HepG2 (cell line): ENCODE measurements around the gene EPS8. TPM values are rescaled to one million over a fixed set of nuclear protein-coding genes. Genes with fewer than 3 reads are reported as not detected.

Source experiments
- ATAC-seq: fragments of 200-7000 bp; cut with Tn5 transposase; 3 replicates; pipeline ENCODE4 v1.9.1; 2020; ENCODE audit warnings: mild to moderate bottlenecking, moderate library complexity
- BruUV-seq: library from RNA; stranded (reverse); fragments of 400-500 nt; replicated peaks from 2 replicates; lab custom pipeline; 2021; lab: Mats Ljungman, UMichigan
- CTCF ChIA-PET: fragments of 300-600 bp; formaldehyde crosslinking; extraction: SDS; loops from one replicate; lab custom pipeline; 2021; ENCODE audit warnings: low total read pairs, inconsistent platforms, low intra/inter-chr PET ratio; lab: Yijun Ruan, JAX
- POLR2A ChIA-PET: fragments of 350-600 bp; sonication (Branson Sonifier 250); formaldehyde crosslinking; loops from one replicate; lab custom pipeline; 2020; ENCODE audit warnings: antibody characterized with exemption, inconsistent platforms; lab: Yijun Ruan, JAX
- DNase-seq: peaks from one replicate; pipeline ENCODE4 v3.0.0-alpha.2; 2015; ENCODE audit warnings: low spot score
- FAIRE-seq: peaks from 3 replicates; lab custom pipeline; 2011; peaks lifted over from hg19 to GRCh38; lab: Jason Lieb, UNC
- H2AFZ ChIP-seq: one replicate; pipeline ENCODE4 v1.6.1; 2011; ENCODE audit warnings: low read length, inconsistent platforms
- H3K27ac ChIP-seq: fragments of 300-600 bp; 3 replicates; pipeline ENCODE4 v1.8.0; 2011; ENCODE audit warnings: mixed run types, mild to moderate bottlenecking, mixed read lengths, low read length, inconsistent platforms; ENCODE audit not compliant: insufficient read depth; ENCODE audit errors: extremely low read length
- H3K27me3 ChIP-seq, 2 experiments: fragments of 200-600 bp in 1 of 2; 2 replicates in 1 of 2; 3 replicates in 1 of 2; pipeline versions ENCODE4 v1.6.0 to v1.8.0; 2011; ENCODE audit warnings: low read length in 2 of 2, mild to moderate bottlenecking in 2 of 2, moderate library complexity in 2 of 2, inconsistent platforms in 1 of 2; ENCODE audit not compliant: insufficient read depth in 2 of 2, control insufficient read depth in 1 of 2
- H3K36me3 ChIP-seq, 2 experiments: fragments of 200-600 bp in 1 of 2; replicated peaks in 1 of 2; 2 replicates in 1 of 2; 3 replicates in 1 of 2; pipeline versions ENCODE4 v1.5.1 to v1.8.0; 2011; ENCODE audit warnings: low read length in 2 of 2, inconsistent platforms in 1 of 2; ENCODE audit not compliant: insufficient read depth in 2 of 2, control insufficient read depth in 1 of 2
- H3K4me1 ChIP-seq: 2 replicates; pipeline ENCODE4 v1.5.1; 2012; ENCODE audit warnings: low read length, inconsistent platforms; ENCODE audit not compliant: insufficient read depth
- H3K4me2 ChIP-seq: 2 replicates; pipeline ENCODE4 v1.6.0; 2011; ENCODE audit warnings: low read depth, low read length, inconsistent platforms
- H3K4me3 ChIP-seq, 3 experiments: fragments of 200-600 bp in 1 of 3; sonication (generic), shearing (Covaris generic) in 1 of 3; replicated peaks in 1 of 3; 2 replicates each; pipeline ENCODE4 v1.5.1; 2011 to 2016; ENCODE audit warnings: low read length in 3 of 3, inconsistent platforms in 2 of 3, low read depth in 2 of 3, mild to moderate bottlenecking in 2 of 3, control low read depth in 1 of 3, mixed read lengths in 1 of 3; ENCODE audit not compliant: insufficient read depth in 1 of 3
- H3K79me2 ChIP-seq: one replicate; pipeline ENCODE4 v1.6.1; 2011; ENCODE audit warnings: low read length, inconsistent platforms; ENCODE audit not compliant: insufficient read depth
- H3K9ac ChIP-seq: 2 replicates; pipeline ENCODE4 v1.6.0; 2011; ENCODE audit warnings: mild to moderate bottlenecking, low read depth, low read length, inconsistent platforms; ENCODE audit not compliant: insufficient read depth
- H3K9me3 ChIP-seq: 2 replicates; pipeline ENCODE4 v1.5.1; 2012; ENCODE audit warnings: mild to moderate bottlenecking, low read length
- H4K20me1 ChIP-seq: 2 replicates; pipeline ENCODE4 v1.6.0; 2011; ENCODE audit warnings: inconsistent platforms, mild to moderate bottlenecking, low read length, moderate library complexity; ENCODE audit not compliant: insufficient read depth
- ZNF317 ChIP-seq: sonication (generic); formaldehyde crosslinking; IDR thresholded peaks from 2 replicates; pipeline ENCODE4 v1.5.0; 2020; ENCODE audit warnings: mild to moderate bottlenecking, missing genetic modification reagents
- ZNF333 ChIP-seq: sonication (generic); formaldehyde crosslinking; IDR thresholded peaks from 2 replicates; pipeline ENCODE4 v1.4.0; 2020; ENCODE audit warnings: mild to moderate bottlenecking, missing genetic modification reagents, borderline replicate concordance
- ZNF646 ChIP-seq: sonication (generic); formaldehyde crosslinking; IDR thresholded peaks from 2 replicates; pipeline ENCODE4 v1.9.0; 2021; ENCODE audit warnings: mild to moderate bottlenecking, missing genetic modification reagents
- WGBS: methylation state at CpG from one replicate; pipeline ENCODE4 v1.1.6; 2017; ENCODE audit warnings: low lambda C conversion rate; 5-methylcytosine and 5-hydroxymethylcytosine counted together
- in situ Hi-C: cut with HindIII; loops from 2 replicates; pipeline ENCODE4 v1.10.0; 2017; ENCODE audit warnings: low pct_unique_long_range_greater_than_20kb; ENCODE audit not compliant: extremely low pct_ligation_motif_present
- intact Hi-C: fragments of 100-400 bp; cut with micrococcal nuclease; formaldehyde crosslinking; loops from one replicate; pipeline ENCODE4 v1.10.0; 2022; ENCODE audit not compliant: unreplicated experiment
- polyA plus RNA-seq, 8 experiments: library from polyadenylated mRNA; depleted of rRNA in 3 of 8; stranded (reverse) in 7 of 8; unstranded in 1 of 8; fragments of >200 nt; fragmentation: Illumina TruSeq in 4 of 8; extraction: Trizol in 4 of 8; gene quantifications; 2 replicates each; pipeline versions ENCODE4 v1.2.1 to v1.2.3, GENCODE V29; 2011 to 2016; ENCODE audit warnings: low read depth in 4 of 8, missing spikeins in 1 of 8, mixed read lengths in 1 of 8; ENCODE audit not compliant: insufficient read depth in 1 of 8
- total RNA-seq, 5 experiments: library from RNA; depleted of rRNA; stranded (reverse); fragments of >200 nt; fragmentation: Illumina TruSeq; extraction: Trizol; gene quantifications; 2 replicates each; pipeline ENCODE4 v1.2.3, GENCODE V29; 2016; ENCODE audit warnings: low read depth in 1 of 5
- TF ChIP-seq, protein P1 (sequence below): sonication (generic); formaldehyde crosslinking; IDR thresholded peaks from 2 replicates; pipeline ENCODE4 v1.9.0; 2022; ENCODE audit warnings: low read depth, missing genetic modification reagents

Gene EPS8
- total and polyA plus RNA-seq, 2 of the 13 experiments (the other 11 are each of a cell fraction or from before 2014, with no cell fraction given) = 37.1 to 43.4 TPM

GRCh38 chr12:15731940-15732339, 57.2 kb downstream of the EPS8 start (continued):
- TF ChIP-seq, protein P1, sequence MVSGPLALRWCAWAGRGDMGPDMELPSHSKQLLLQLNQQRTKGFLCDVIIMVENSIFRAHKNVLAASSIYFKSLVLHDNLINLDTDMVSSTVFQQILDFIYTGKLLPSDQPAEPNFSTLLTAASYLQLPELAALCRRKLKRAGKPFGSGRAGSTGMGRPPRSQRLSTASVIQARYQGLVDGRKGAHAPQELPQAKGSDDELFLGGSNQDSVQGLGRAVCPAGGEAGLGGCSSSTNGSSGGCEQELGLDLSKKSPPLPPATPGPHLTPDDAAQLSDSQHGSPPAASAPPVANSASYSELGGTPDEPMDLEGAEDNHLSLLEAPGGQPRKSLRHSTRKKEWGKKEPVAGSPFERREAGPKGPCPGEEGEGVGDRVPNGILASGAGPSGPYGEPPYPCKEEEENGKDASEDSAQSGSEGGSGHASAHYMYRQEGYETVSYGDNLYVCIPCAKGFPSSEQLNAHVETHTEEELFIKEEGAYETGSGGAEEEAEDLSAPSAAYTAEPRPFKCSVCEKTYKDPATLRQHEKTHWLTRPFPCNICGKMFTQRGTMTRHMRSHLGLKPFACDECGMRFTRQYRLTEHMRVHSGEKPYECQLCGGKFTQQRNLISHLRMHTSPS (CRISPR knock-in tag) = no peak

DNA sequence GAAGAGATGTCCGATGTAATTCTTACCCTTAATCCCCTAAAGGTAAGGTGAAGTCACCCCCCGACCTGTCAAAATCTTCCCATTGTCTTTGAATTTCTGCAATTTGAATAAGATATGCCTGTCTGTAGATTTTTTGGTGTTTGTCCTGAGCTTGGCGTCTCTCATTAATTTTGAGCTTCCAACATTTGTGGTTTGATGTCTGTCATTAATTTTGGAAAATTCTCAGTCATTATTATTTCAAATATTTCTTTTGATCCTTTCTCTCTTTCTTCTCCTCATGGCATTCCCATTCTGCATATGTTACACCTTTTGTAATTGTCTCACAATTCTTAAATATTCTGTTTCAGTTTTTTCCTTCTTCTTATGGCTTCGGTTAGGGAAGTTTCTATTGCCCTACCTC, 60.1 kb downstream of the EPS8 start:
- intact Hi-C loops (no loop called here), in situ Hi-C loops (no loop called here)
- Histone ChIP-seq H3K9me3 (no peaks in the 10 kb centered on the region), H3K9ac (no peak overlapping the region), H3K27ac (no peak overlapping the region), H3K79me2 (peaks cover 22% of the 10 kb centered on the region), H4K20me1 (no peaks in the 10 kb centered on the region), H3K4me2 (no peak overlapping the region), H3K4me3 (no peak overlapping the region), H2AFZ (no peak overlapping the region), H3K4me1 (peaks cover 50% of the 10 kb centered on the region), H3K27me3 (no peaks in the 10 kb centered on the region), H3K36me3 (no peaks in the 10 kb centered on the region)
- DNase-seq (no peak), FAIRE-seq (no peak), ATAC-seq (no peak)
- ChIA-PET CTCF (no interaction called here), POLR2A (no interaction called here)
- WGBS = over 99% methylated on average over 4 of the region's 4 CpGs
- no TSS peak for BruUV-seq
- TF ChIP-seq ZNF317 (CRISPR knock-in tag) (peak; percentile 89), ZNF646 (CRISPR knock-in tag) (no peak), ZNF333 (CRISPR knock-in tag) (no peak)
